Measurements from ENCODE around the gene PM20D2.

The PM20D2 gene

GRCh38 chr6:89172131-89172530, 26.3 kb downstream of the PM20D2 start:
- Histone ChIP-seq H3K4me1 (ENCODE audit: low read length) (no peaks in the 10 kb centered on the region), H4K20me1 (ENCODE audit: insufficient read depth, low read length) (no peaks in the 10 kb centered on the region), H3K9me3 (ENCODE audit: insufficient read depth, low read length) (no peaks in the 10 kb centered on the region), H3K4me3 (ENCODE audit: low read length) (no peak overlapping the region), H3K9ac (ENCODE audit: low read length) (no peak overlapping the region), H3K4me2 (ENCODE audit: low read length) (no peak overlapping the region), H3K27ac (ENCODE audit: low read length) (no peak overlapping the region), H2AFZ (ENCODE audit: low read depth, low read length) (no peak overlapping the region), H3K27me3 (ENCODE audit: low read depth, low read length) (no peaks in the 10 kb centered on the region), H3K36me3 (replicated peaks; ENCODE audit: low read depth, low read length) (no peaks in the 10 kb centered on the region), H3K79me2 (ENCODE audit: low read length) (no peaks in the 10 kb centered on the region)
- TF ChIP-seq CTCF (IDR thresholded peaks at IDR 0.05; ENCODE audit: low read depth, low read length) = no peak
- no peak for TF ChIP-seq EZH2phosphoT487 (IDR thresholded peaks at IDR 0.05; ENCODE audit: low read depth)

- no peaks in the 10 kb centered on the region for H3K9me3 ChIP-seq (ENCODE audit: insufficient read depth, low read length)
- no peak overlapping the region for H3K4me3 ChIP-seq (ENCODE audit: low read length)
- no peak overlapping the region for H3K9ac ChIP-seq (ENCODE audit: low read length)
- H3K27me3 ChIP-seq (ENCODE audit: low read depth, low read length) = no peaks in the 10 kb centered on the region
- no peak overlapping the region for H3K27ac ChIP-seq (ENCODE audit: low read length)
- no peak for TF ChIP-seq EZH2phosphoT487 (IDR thresholded peaks at IDR 0.05; ENCODE audit: low read depth)
- TF ChIP-seq CTCF (IDR thresholded peaks at IDR 0.05; ENCODE audit: low read depth, low read length) = no peak
- H3K4me1 ChIP-seq (ENCODE audit: low read length) = no peaks in the 10 kb centered on the region
- H3K36me3 ChIP-seq (replicated peaks; ENCODE audit: low read depth, low read length) = no peaks in the 10 kb centered on the region
- no peak overlapping the region for H2AFZ ChIP-seq (ENCODE audit: low read depth, low read length)
- H3K4me2 ChIP-seq (ENCODE audit: low read length) = no peak overlapping the region
- H4K20me1 ChIP-seq (ENCODE audit: insufficient read depth, low read length) = no peaks in the 10 kb centered on the region
- H3K79me2 ChIP-seq (ENCODE audit: low read length) = no peaks in the 10 kb centered on the region
Measured at GRCh38 chr6:89173634-89174033, 27.8 kb downstream of the PM20D2 start.

DNA sequence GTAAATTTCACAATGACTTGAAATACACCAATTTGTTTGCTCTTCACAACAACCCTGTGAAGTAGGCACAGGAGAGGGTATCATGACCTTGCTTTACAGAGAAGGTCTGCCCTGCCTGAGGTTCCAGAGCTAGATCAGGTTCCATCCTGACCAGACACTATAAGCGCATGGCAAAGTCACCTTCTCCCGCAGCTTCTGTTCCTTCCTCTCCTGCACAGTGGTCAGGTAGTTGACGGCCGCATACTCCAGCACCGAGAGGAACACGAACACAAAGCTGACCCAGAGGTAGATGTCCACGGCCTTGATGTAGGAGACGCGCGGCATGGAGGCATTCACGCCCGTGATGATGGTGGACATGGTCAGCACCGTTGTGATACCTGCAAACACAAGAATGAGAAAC, 34.3 kb downstream of the PM20D2 start:
- Histone ChIP-seq H3K27ac (ENCODE audit: low read length) (no peak overlapping the region), H2AFZ (ENCODE audit: low read depth, low read length) (no peak overlapping the region), H3K4me1 (ENCODE audit: low read length) (no peaks in the 10 kb centered on the region), H3K9ac (ENCODE audit: low read length) (no peak overlapping the region), H3K79me2 (ENCODE audit: low read length) (no peaks in the 10 kb centered on the region), H3K9me3 (ENCODE audit: insufficient read depth, low read length) (no peaks in the 10 kb centered on the region), H4K20me1 (ENCODE audit: insufficient read depth, low read length) (no peaks in the 10 kb centered on the region), H3K36me3 (replicated peaks; ENCODE audit: low read depth, low read length) (no peaks in the 10 kb centered on the region), H3K4me3 (ENCODE audit: low read length) (no peak overlapping the region), H3K27me3 (ENCODE audit: low read depth, low read length) (no peaks in the 10 kb centered on the region), H3K4me2 (ENCODE audit: low read length) (no peak overlapping the region)
- TF ChIP-seq CTCF (IDR thresholded peaks at IDR 0.05; ENCODE audit: low read depth, low read length) (no peak), EZH2phosphoT487 (IDR thresholded peaks at IDR 0.05; ENCODE audit: low read depth) (no peak)

- Histone ChIP-seq H3K27ac (ENCODE audit: low read length) (no peak overlapping the region), H3K36me3 (replicated peaks; ENCODE audit: low read depth, low read length) (no peaks in the 10 kb centered on the region), H3K4me2 (ENCODE audit: low read length) (no peak overlapping the region), H3K27me3 (ENCODE audit: low read depth, low read length) (no peaks in the 10 kb centered on the region), H2AFZ (ENCODE audit: low read depth, low read length) (no peak overlapping the region), H4K20me1 (ENCODE audit: insufficient read depth, low read length) (no peaks in the 10 kb centered on the region), H3K4me1 (ENCODE audit: low read length) (no peaks in the 10 kb centered on the region), H3K4me3 (ENCODE audit: low read length) (no peak overlapping the region), H3K9ac (ENCODE audit: low read length) (no peak overlapping the region), H3K9me3 (ENCODE audit: insufficient read depth, low read length) (no peaks in the 10 kb centered on the region), H3K79me2 (ENCODE audit: low read length) (no peaks in the 10 kb centered on the region)
- no peak for TF ChIP-seq CTCF (IDR thresholded peaks at IDR 0.05; ENCODE audit: low read depth, low read length)
- no peak for TF ChIP-seq EZH2phosphoT487 (IDR thresholded peaks at IDR 0.05; ENCODE audit: low read depth)
Measured at GRCh38 chr6:89180971-89181370, 35.1 kb downstream of the PM20D2 start.
